Measurements from ENCODE around the gene MYO5C.
"Not testable (repeated sequence)": the region's sequence is repeated elsewhere in the genome, so short reads cannot be mapped to it uniquely, and the experiment has no call there.

Gene MYO5C

DNA sequence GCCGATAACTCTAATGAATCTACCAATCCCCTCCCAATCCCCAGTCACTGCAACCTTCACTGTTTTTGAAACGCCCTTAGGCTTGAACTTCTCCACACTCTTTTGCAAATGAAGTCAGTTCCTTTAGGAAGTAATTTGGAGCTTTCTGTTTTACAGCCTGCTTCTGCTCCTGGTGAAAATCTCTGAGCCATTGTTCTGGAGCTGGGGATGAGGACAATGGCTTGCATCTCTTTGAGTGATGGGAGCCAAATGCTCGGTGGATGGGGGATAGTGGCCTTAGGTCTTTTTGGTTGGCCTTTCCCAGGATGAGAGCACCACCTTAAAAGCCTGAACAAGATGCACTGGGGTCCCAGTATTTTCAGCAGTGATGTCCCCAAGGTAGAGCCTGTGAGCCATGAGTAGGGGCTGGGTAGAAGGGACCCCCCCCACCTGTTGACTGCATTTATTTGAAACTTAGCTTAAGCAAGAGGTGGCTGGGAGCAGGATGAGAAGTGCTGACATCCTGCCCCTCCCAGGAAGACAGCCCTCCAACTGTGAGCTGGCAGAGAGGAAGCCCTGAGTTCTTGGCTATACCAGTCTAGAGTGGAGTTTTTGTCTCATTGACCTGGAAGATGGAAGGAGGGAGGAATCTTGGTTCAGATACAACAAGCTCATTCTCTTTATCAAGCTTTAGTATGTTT lies 7.6 kb upstream of the MYO5C start:
- DNase-seq: no peak

GRCh38 chr15:52301265-52301847 lies 5.8 kb upstream of the MYO5C start:
- DNase-seq: no peak

- no peak for DNase-seq
Measured at GRCh38 chr15:52294881-52295420, 653 bp downstream of the MYO5C start.

GRCh38 chr15:52292780-52293392 lies 2.7 kb downstream of the MYO5C start:
- DNase-seq: no peak

- no peak for DNase-seq
Measured at GRCh38 chr15:52291204-52291603, 4.4 kb downstream of the MYO5C start.

DNA sequence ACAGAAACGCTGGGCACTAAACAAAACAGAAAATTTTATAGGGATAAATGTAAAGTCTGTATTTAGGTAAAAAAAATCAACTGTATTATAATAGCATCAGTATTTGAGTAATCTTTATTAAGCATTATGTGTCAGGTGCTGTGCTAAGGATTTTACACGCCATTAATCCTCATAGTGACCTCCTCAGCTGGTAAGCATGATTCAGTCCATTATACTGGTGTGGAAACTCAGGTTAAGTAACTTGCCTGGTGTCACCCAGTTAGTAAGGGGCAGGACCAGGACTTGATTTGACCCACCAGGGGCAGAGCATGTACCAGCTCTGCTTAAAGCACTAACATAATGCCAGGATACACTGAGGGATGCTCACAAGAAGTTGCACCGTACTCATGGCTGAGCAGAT lies 4.8 kb downstream of the MYO5C start:
- DNase-seq: no peak

GRCh38 chr15:52290329-52290728 lies 5.3 kb downstream of the MYO5C start:
- DNase-seq: no peak

DNA sequence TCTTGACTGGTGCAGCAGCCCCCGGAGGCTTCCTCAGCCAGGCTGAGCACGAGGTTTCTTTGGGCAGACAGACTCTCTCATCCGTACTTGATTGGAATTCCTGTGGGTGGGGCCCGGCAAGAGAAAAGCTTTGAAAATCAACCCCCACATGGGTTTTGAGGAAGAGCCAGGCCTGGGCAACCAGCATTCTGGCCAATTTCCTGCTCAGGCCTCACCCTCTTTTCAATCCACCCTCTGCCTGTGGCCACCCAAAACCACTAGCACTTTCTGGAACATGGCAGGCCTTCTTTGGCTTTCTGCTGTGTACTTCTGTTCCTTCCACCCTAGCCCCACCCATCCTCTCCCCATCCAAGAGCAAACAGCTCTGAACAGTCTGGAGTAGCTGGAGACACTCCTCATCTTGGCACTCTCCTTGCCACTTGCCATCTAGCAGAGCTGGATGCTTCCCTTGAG lies 5.9 kb downstream of the MYO5C start:
- DNase-seq: no peak

DNA sequence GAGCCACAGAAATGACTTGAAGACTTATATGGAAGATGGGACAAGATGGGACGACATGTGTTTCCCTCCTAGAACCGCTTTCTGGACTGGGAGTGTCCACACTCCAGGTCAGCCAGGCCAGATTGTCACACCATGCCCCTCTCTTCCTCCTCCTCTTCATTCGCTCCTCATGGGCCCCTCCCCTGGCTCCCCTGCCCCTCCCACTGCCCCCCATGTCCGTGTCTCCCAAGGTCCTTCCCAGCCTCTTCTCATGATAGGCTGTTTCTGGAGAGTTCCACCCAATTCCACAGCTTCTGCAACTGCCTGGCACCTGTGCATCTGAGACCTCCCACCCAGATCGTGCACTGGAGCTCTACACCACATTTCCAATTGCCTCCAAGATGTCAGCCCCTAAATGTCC lies 6.6 kb downstream of the MYO5C start:
- DNase-seq: no peak

- no peak for DNase-seq
Measured at GRCh38 chr15:52288051-52288942, 7.3 kb downstream of the MYO5C start.

GRCh38 chr15:52287114-52287513 lies 8.5 kb downstream of the MYO5C start:
- no peak for DNase-seq

DNA sequence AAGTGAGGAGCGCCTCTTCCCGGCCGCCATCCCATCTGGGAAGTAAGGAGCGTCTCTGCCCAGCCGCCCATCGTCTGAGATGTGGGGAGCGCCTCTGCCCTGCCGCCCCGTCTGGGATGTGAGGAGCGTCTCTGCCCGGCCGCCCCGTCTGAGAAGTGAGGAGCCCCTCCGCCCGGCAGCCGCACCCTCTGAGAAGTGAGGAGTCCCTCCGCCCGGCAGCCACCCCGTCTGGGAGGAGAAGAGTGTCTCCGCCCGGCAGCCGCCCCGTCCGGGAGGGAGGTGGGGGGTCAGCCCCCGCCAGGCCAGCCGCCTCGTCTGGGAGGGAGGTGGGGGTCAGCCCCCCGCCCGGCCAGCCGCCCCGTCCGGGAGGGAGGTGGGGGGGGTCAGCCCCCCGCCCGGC lies 9.7 kb downstream of the MYO5C start:
- not testable (repeated sequence) for DNase-seq

DNA sequence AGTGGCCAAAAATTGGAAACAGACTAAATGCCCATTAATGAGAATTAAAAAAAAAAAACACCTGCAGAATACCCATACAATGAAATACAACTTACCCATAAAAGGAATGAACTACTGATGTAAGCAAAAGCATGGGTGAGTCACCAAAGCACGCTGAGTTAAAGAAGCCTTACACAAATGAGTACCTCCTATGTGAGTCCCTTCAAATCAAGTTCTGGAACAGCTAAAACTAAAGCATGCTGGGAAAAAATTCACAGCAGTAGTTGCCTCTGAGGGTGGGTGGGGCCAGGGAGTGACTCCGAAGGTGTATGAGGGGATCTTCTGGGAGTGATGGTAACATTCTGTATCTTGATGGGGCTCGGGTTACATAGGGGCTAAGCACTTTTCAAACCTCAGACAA lies 11.4 kb downstream of the MYO5C start:
- DNase-seq: no peak

GRCh38 chr15:52283281-52283680 lies 12.3 kb downstream of the MYO5C start:
- DNase-seq: no peak

- no peak for DNase-seq
Measured at GRCh38 chr15:52282418-52282817, 13.2 kb downstream of the MYO5C start.

GRCh38 chr15:52281085-52282035 lies 14.2 kb downstream of the MYO5C start:
- DNase-seq: no peak

DNA sequence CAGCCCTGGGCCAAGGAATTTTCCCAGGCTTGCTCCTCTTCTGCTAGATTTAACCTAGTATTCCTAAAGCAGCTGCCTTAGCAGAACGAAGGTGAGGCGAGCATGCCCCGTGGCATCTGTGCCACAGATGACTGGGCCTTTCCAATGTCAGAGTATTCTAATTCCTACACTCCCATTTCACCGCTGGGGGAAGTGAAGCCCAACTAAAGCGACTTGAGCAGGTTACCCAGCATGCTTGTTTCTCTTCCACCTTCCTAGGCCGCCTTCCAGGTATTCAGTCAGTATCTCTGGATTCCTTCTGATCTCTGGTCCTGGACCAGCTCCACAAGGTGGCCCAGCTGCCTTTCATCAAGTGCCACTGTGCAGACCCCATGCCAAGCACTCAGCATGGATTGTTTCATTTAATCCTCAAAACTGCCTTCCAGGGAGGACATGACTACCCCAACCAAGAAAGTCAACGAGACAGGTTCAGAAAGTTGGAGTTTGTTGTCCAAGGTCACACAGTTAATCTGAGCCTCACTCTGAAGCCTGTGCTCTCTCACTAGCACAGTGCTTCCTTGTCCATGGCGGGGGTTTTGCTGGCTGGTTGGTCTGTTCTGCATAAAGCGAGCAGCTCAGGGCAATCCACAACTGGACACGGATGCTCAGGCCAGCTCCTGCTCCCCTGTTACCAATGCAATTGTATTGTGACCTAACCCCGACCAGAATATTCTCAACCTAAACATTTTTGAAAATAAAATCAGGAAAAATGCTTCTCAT lies 15.1 kb downstream of the MYO5C start:
- no peak for DNase-seq

DNA sequence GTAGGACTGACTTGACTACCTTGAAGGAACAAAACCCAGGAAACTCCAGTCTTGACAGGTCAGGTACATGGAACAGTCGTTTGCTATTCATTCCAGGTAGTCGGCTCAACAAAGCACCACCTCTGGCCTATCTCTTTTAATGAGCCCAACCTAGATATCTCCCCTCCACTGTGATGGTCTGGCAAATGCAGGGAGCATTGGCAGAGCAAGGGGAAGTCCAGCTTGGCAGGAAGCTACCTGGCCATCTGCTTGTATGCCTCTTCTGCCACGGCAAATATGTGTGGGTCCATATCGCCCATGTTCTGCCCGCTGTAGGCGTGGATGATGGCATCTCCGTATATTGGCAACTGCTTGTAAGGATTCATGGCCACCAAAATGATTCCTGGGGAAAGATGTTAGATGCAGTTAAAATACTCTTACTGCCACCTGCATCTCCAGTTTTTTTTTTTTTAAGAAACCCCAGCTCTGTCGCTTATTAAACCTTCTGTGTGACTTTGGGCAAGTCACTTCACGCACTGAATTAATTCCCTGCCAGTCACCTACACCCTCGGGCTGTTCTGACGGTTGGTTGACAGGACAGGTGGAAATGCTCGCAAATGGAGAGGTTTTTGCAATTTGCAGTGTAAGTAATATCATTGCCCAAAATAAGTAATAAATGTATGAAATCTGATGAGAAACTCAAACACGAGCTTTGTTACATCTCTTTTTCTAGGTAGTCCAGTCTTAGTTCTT lies 16.8 kb downstream of the MYO5C start:
- DNase-seq: no peak

DNA sequence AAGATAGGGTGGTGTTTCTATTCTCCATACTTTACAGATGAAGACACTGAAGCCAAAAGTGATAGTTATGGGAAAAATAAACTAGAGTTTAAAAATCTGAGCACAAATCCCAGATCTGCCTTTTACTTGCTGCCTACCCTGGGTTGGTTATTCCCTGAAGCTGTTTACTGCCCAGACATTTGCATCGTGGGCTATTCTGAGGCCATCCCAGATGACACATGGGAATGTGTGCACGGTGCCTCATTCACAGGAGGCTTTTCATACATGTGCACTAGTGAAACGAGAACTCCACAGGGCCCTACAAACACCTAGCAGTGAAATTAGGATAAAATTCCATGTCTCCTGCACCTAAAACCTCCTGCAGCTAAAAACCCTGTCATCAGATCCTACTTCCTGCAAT lies 17.5 kb downstream of the MYO5C start:
- no peak for DNase-seq

DNA sequence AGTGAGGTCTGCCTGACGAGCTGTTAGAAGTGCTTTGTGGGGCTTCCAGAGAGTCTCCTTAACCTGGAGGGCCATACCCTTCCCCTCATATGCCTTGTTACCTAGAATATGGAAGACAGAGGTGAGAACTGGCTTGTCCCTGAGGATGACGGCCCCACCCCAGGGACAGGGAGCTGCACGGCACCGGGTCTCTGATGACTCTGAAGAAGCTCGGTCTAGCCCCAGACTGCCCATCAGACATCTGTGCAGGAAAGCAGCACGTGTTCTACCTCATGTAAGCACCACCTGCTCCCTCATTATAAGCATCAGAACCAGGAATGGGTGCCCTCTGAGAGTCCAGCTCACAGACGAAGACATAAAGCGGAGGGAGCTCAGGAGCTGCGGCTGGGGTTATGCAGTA lies 18.0 kb downstream of the MYO5C start:
- no peak for DNase-seq

Measured in stimulated activated naive CD4-positive, alpha-beta T cell treated with Interleukin-2 at 50 U/mL for 16 hours (primary cell).